ENCODE data around the gene MFN2. TPM values are rescaled to one million over a fixed set of nuclear protein-coding genes. Genes with fewer than 3 reads are reported as not detected.

The MFN2 gene
- polyA plus RNA-seq, 1 of the 3 experiments (the other 2 are of a cell fraction), result 43.2 TPM

DNA sequence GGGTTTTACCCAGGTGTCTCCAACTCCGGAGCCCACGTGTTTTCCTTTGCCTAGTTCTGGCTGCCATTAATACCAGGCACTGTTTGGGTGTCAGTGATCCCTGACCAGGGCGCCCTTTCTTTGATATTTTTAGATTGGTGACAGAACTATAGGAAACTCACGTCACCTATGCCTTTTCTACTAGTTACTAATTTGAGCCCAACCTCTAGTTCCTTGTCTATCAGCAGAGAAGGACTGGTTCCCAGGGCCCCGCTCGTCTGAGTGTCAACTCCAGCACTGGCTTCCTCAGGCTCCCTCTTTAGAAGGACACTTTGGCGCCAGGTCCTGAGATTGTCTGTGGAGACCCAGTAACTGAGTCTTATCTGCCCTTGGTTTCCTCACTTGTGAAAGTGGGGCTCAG lies 9.4 kb downstream of the MFN2 start:
- Histone ChIP-seq H3K4me3 (ENCODE audit: low read depth in 2 of 2, low read length in 1 of 2) (no peak overlapping the region), H3F3A (replicated peaks; ENCODE audit: insufficient read depth) (no peaks in the 10 kb centered on the region), H4K20me1 (ENCODE audit: insufficient read depth) (peaks cover 7% of the 10 kb centered on the region; the same call in 1 of the 2 replicates), H3K9me2 (no peaks in the 10 kb centered on the region), H3K79me2 (ENCODE audit: insufficient read depth) (peaks cover 35% of the 10 kb centered on the region), H3K9ac (no peak overlapping the region), H3K27me3 (ENCODE audit: insufficient read depth) (no peaks in the 10 kb centered on the region), H2AFZ (ENCODE audit: low read depth) (no peak overlapping the region), H3K9me3 (no peaks in the 10 kb centered on the region), H3K36me3 (replicated peaks in 1 of 2; ENCODE audit: control insufficient read depth in 1 of 2, insufficient read depth in 2 of 2, low read length in 1 of 2) (peaks cover 16 to 50% of the 10 kb centered on the region in 2 experiments), H3K4me1 (ENCODE audit: control insufficient read depth in 1 of 2, insufficient read depth in 2 of 2, low read depth in 1 of 2, low read length in 1 of 2) (no peaks in the 10 kb centered on the region; a peak in 1 of 4 replicates), H3K4me2 (no peak overlapping the region), H3K27ac (ENCODE audit: low read depth in 2 of 2, low read length in 1 of 2) (no peak overlapping the region)
- ChIA-PET POLR2A (no interaction called here), CTCF (no interaction called here)
- TF ChIP-seq RCOR1 (IDR thresholded peaks at IDR 0.05; ENCODE audit: low read length) (no peak), RAD21 (IDR thresholded peaks at IDR 0.05; ENCODE audit: low read length) (no peak), NRF1 (IDR thresholded peaks at IDR 0.05; ENCODE audit: low read depth, low read length) (no peak), FOSL2 (IDR thresholded peaks at IDR 0.05; ENCODE audit: borderline replicate concordance, low read depth) (no peak), NFIC (IDR thresholded peaks at IDR 0.05; ENCODE audit: borderline replicate concordance) (no peak), USF2 (IDR thresholded peaks at IDR 0.05; ENCODE audit: borderline replicate concordance, low read depth, low read length) (no peak), GATA2 (CRISPR knock-in tag; IDR thresholded peaks at IDR 0.05) (no peak), GABPA (IDR thresholded peaks at IDR 0.05; ENCODE audit: low read depth) (no peak), RFX5 (IDR thresholded peaks at IDR 0.05; ENCODE audit: low read length) (no peak), EP300 (IDR thresholded peaks at IDR 0.05; ENCODE audit: borderline replicate concordance in 1 of 2, low read depth in 1 of 2, low read length in 1 of 2) (no peak), CTCF (IDR thresholded peaks at IDR 0.05) (no peak), YY1 (IDR thresholded peaks at IDR 0.05; ENCODE audit: low read depth) (no peak), TAF1 (IDR thresholded peaks at IDR 0.05; ENCODE audit: borderline replicate concordance, low read depth, low read length) (no peak), FOXJ3 (CRISPR knock-in tag; IDR thresholded peaks at IDR 0.05) (no peak), MEF2A (IDR thresholded peaks at IDR 0.05; ENCODE audit: borderline replicate concordance, low read depth) (no peak), RXRA (IDR thresholded peaks at IDR 0.05; ENCODE audit: borderline replicate concordance, low read depth) (no peak)
- TF ChIP-seq, protein P1, sequence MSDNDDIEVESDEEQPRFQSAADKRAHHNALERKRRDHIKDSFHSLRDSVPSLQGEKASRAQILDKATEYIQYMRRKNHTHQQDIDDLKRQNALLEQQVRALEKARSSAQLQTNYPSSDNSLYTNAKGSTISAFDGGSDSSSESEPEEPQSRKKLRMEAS (IDR thresholded peaks at IDR 0.05; ENCODE audit: low read depth), result no peak
- DNase-seq, result no peak
- WGBS (ENCODE audit: low lambda C conversion rate), result 99% methylated on average over 7 of the region's 7 CpGs

Measured in SK-N-SH (cell line).